Muscle layer of colon (tissue), 2 donors: ENCODE measurements around the gene EHMT1.

Source experiments
- H3K27ac ChIP-seq: one replicate; pipeline ENCODE4 v1.7.0; 2013; ENCODE audit warnings: low read depth, mild to moderate bottlenecking, low read length, moderate library complexity
- H3K27me3 ChIP-seq, 2 donors: one replicate each; pipeline ENCODE4 v1.7.0; 2013; ENCODE audit warnings: low read length in 2 of 2, mild to moderate bottlenecking in 2 of 2; ENCODE audit not compliant: insufficient read depth in 2 of 2, control insufficient read depth in 1 of 2
- H3K36me3 ChIP-seq: one replicate; pipeline ENCODE4 v1.7.0; 2013; ENCODE audit warnings: mild to moderate bottlenecking, low read length; ENCODE audit not compliant: insufficient read depth
- H3K4me1 ChIP-seq: one replicate; pipeline ENCODE4 v1.7.0; 2013; ENCODE audit warnings: mild to moderate bottlenecking, low read length; ENCODE audit not compliant: insufficient read depth
- H3K4me3 ChIP-seq, 2 donors: one replicate each; pipeline ENCODE4 v1.7.0; 2013; ENCODE audit warnings: low read length in 2 of 2, low read depth in 1 of 2, mild to moderate bottlenecking in 1 of 2, moderate library complexity in 1 of 2
- H3K9ac ChIP-seq: one replicate; pipeline ENCODE4 v1.7.0; 2013; ENCODE audit warnings: low read length
- H3K9me3 ChIP-seq: one replicate; pipeline ENCODE4 v1.7.0; 2013; ENCODE audit warnings: mild to moderate bottlenecking, low read length
- donor health status: abdominal sarcoma.
- donor health status: Adenocarcinoma of cecum.

The EHMT1 gene

GRCh38 chr9:137793196-137793841 lies 174.5 kb downstream of the EHMT1 start:
- H3K9me3 ChIP-seq: no peaks in the 10 kb centered on the region
- H3K27me3 ChIP-seq: no peaks in the 10 kb centered on the region
- no peaks in the 10 kb centered on the region for H3K4me1 ChIP-seq
- no peak overlapping the region for H3K27ac ChIP-seq
- no peak overlapping the region for H3K9ac ChIP-seq
- H3K36me3 ChIP-seq: peaks cover 36% of the 10 kb centered on the region
- no peak overlapping the region for H3K4me3 ChIP-seq

DNA sequence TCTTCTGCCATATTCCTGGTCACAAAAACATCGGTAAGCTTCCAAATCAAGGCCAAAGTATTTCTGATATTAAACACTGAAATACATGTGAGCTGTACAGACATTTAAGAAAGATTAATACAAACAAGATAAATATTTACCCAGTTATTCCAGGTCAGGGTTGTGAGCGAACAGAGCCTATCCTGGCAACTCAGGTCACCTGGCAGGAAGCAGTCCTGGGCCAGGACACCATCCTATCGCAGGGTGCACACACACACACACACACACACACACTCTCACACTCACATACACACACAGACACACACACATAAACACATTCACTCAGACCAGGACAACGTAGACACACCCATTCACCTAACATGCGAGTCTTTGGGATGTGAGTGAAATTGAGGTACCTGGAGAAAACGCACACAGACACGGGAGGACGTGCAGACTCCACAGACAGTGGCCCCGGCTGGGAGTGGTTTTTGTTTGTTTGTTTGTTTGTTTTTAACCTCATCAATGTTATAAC lies 176.4 kb downstream of the EHMT1 start:
- Histone ChIP-seq H3K27me3 (no peaks in the 10 kb centered on the region), H3K4me3 (no peak overlapping the region), H3K4me1 (no peaks in the 10 kb centered on the region), H3K36me3 (peaks cover 49% of the 10 kb centered on the region), H3K27ac (no peak overlapping the region), H3K9me3 (no peaks in the 10 kb centered on the region), H3K9ac (no peak overlapping the region)

- Histone ChIP-seq H3K27me3 (no peaks in the 10 kb centered on the region), H3K4me3 (no peak overlapping the region), H3K4me1 (no peaks in the 10 kb centered on the region), H3K36me3 (peaks cover 46% of the 10 kb centered on the region), H3K9me3 (no peaks in the 10 kb centered on the region), H3K27ac (no peak overlapping the region), H3K9ac (no peak overlapping the region)
Observed at GRCh38 chr9:137797206-137798120, 178.7 kb downstream of the EHMT1 start.

GRCh38 chr9:137798142-137798541 lies 179.3 kb downstream of the EHMT1 start:
- Histone ChIP-seq H3K4me1 (no peaks in the 10 kb centered on the region), H3K27me3 (no peaks in the 10 kb centered on the region), H3K4me3 (no peak overlapping the region), H3K36me3 (peaks cover 52% of the 10 kb centered on the region), H3K27ac (no peak overlapping the region), H3K9me3 (no peaks in the 10 kb centered on the region), H3K9ac (no peak overlapping the region)

DNA sequence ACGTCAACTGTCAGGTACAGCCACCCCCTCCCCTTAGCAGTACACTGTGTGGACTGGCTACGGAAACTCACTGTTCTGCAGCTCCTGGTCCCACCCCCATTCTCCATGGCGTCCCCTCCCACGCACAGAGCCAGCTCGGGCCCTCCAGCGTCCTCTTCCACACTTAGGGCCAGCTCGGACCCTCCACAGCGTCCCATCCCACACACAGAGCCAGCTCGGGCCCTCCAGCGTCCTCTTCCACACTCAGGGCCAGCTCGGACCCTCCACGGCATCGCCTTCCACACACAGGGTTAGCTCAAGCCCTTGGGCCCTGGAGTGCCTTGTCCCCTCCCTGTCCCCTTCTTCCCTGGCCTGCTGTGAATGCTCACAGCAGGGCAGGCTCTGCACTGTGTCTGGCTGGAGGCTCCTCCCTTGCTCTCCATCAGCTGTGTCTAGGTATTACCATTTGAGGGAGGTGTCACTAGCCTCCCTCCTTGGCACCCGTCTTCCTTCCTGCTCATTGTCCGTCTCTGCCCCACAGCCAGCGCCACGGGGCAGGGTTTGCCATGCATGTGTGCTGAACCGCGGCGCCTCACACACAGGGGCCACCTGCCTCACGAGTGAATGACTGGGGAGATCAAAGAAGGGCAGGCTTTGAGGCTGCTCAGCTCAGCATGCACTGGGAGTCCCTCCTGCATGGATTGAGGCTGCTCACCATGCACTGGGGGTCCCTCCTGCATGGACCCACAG lies 180.3 kb downstream of the EHMT1 start:
- Histone ChIP-seq H3K9me3 (no peaks in the 10 kb centered on the region), H3K36me3 (peaks cover 50% of the 10 kb centered on the region), H3K4me3 (no peak overlapping the region), H3K27ac (no peak overlapping the region), H3K9ac (no peak overlapping the region), H3K4me1 (no peaks in the 10 kb centered on the region), H3K27me3 (no peaks in the 10 kb centered on the region)

DNA sequence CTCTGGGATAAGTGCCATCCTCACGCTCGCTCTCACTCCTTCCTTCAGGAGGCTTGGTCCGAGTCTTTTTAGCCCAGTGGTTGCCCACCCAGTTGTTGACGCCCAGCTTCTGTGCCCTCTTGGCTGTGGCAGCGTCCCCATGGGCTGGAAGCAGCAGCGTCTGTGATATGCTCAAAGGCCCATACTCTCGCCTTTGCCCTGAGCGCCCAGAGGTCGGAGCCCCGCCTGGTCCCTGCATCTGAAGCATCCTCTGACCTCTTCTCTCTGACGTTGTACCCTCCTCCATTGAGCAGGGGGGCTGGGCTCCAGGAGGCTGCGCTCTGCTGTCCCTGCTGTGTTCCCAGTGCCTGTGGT lies 180.8 kb downstream of the EHMT1 start:
- H3K9ac ChIP-seq: no peak overlapping the region
- H3K4me1 ChIP-seq: no peaks in the 10 kb centered on the region
- no peak overlapping the region for H3K4me3 ChIP-seq
- no peaks in the 10 kb centered on the region for H3K9me3 ChIP-seq
- no peak overlapping the region for H3K27ac ChIP-seq
- peaks cover 49% of the 10 kb centered on the region for H3K36me3 ChIP-seq
- H3K27me3 ChIP-seq: no peaks in the 10 kb centered on the region

DNA sequence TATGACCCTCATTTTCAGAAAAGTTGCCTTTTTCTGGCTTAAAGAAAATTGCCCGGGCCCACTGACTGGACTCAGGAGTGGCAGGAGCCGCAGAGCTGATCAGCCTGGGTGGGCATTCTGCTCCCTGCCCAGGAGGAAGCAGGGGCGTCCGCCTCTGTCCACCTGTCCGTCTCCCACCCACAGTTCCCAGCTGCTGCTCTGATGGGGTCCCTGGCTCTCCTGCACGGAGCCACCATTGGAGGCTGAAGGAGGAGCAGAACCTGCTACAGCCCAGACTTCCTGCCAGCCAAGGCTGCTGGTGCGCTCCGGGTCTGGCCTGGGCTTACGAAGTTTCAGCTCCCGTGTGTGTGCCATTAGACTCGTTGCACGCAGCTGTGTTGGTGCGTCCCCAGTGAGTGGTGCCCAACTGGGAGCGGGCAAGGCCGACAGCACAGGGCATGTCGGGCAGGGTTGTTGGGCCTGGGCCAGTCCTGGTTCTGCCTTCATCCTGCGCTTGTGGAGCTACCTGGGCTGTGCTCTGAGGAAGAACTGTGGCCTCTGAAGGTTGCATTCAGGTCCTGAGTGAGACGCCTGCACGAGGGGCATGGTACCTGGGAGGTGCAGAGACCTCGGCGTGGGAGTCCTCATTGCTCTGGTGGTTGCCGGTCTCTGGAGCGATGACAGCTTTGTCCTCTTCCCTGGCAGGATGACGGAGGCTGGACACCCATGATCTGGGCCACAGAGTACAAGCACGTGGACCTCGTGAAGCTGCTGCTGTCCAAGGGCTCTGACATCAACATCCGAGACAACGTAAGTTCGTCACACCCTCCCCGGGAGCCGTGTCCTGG lies 181.6 kb downstream of the EHMT1 start:
- Histone ChIP-seq H3K9ac (no peak overlapping the region), H3K4me1 (no peaks in the 10 kb centered on the region), H3K9me3 (no peaks in the 10 kb centered on the region), H3K27ac (no peak overlapping the region), H3K36me3 (peaks cover 41% of the 10 kb centered on the region), H3K27me3 (no peaks in the 10 kb centered on the region), H3K4me3 (no peak overlapping the region)

DNA sequence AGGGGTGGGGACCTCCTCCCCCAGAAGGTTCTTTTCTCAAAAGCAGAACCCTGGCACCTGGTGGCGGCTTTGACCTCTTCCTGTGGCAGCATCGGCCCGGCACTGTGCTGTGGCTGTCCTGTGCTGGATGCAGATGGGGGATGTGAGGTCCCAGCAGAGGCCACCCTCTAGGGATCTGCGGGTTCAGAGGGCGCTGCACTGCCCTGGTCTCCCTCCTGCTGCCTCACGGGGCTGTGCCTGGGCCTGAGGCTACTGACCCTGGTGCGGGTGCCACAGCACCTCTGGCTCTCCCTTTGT lies 182.2 kb downstream of the EHMT1 start:
- no peaks in the 10 kb centered on the region for H3K4me1 ChIP-seq
- no peak overlapping the region for H3K27ac ChIP-seq
- peaks cover 35% of the 10 kb centered on the region for H3K36me3 ChIP-seq
- no peak overlapping the region for H3K9ac ChIP-seq
- H3K4me3 ChIP-seq: no peak overlapping the region
- H3K9me3 ChIP-seq: no peaks in the 10 kb centered on the region
- H3K27me3 ChIP-seq: no peaks in the 10 kb centered on the region

- H3K4me1 ChIP-seq: no peaks in the 10 kb centered on the region
- H3K27ac ChIP-seq: no peak overlapping the region
- H3K4me3 ChIP-seq: no peak overlapping the region
- no peaks in the 10 kb centered on the region for H3K27me3 ChIP-seq
- H3K9me3 ChIP-seq: no peaks in the 10 kb centered on the region
- H3K36me3 ChIP-seq: peaks cover 34% of the 10 kb centered on the region
- H3K9ac ChIP-seq: no peak overlapping the region
Observed at GRCh38 chr9:137802021-137802420, 183.2 kb downstream of the EHMT1 start.

GRCh38 chr9:137802521-137803243 lies 183.9 kb downstream of the EHMT1 start:
- Histone ChIP-seq H3K4me3 (no peak overlapping the region), H3K27ac (no peak overlapping the region)

More at GRCh38 chr9:137802521-137803243, 183.9 kb downstream of the EHMT1 start:
- Histone ChIP-seq H3K36me3 (peaks cover 34% of the 10 kb centered on the region), H3K9me3 (no peaks in the 10 kb centered on the region), H3K4me1 (no peaks in the 10 kb centered on the region), H3K27me3 (no peaks in the 10 kb centered on the region), H3K9ac (no peak overlapping the region)
